DMS 273 treated with DMSO at 0.1 percent for 48 hours (cell line): ENCODE measurements around the gene ARPIN.
"Not testable (repeated sequence)": the region's sequence is repeated elsewhere in the genome, so short reads cannot be mapped to it uniquely, and the experiment has no call there.

Source experiments
- DNase-seq: peaks from one replicate; lab custom pipeline; 2025; lab: John Stamatoyannopoulos, UW

ARPIN gene

DNA sequence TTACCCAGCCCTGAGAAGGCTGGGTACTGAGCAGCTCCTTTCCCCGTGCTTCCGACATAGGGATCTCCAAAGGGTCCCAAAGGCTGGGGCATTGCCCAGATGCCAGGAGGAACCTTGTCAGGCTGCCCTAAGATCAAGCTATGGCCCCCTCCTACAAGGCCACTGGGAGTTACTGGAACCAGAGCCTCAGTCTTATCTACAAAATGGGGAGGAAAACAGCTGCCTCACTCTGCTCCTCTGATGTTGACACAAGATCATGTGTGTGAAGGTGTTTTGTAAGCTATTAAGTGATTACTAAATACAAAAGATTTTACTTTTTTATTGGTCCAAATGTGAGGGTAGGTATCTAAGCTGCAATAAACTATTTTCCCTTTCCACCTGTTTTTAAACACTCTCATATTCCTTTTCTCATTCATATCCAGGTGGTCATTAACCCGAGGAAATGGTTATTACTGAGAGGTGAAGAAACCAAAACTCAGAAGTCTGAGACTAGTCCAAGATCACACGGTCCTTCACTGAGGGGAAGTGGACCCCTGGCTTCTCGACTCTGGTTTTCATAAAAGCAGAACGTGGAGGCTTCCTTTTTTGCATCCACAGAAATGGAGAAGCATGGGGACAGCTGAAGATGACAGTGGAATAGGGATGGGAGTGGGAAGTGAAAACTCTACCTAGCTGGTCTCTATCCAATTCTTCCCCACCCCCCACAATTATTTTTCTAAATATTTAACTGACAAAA is 1.7 kb downstream of the ARPIN start:
- no peak for DNase-seq

- DNase-seq = no peak
Measured at GRCh38 chr15:89909611-89910010, 3.1 kb downstream of the ARPIN start.

GRCh38 chr15:89908226-89908625 is 4.5 kb downstream of the ARPIN start:
- DNase-seq = no peak

GRCh38 chr15:89907289-89907688 is 5.5 kb downstream of the ARPIN start:
- DNase-seq = no peak

- DNase-seq = no peak
Measured at GRCh38 chr15:89905846-89906378, 6.8 kb downstream of the ARPIN start.

GRCh38 chr15:89904519-89904918 is 8.2 kb downstream of the ARPIN start:
- DNase-seq = no peak

DNA sequence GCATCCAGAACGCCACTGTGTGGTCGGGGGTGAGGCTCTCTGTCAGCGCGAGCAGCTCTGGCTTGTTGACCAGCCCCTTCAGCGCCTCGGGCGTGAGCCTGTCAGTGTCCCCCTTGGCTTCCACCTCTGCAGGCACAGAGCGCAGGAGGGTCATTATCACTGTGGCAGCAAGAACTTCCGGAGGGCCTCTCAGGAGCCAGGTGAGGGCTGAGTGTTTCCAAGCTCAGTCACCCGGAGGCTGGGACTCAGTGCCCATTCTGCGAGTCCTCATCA is 9.0 kb downstream of the ARPIN start:
- DNase-seq = no peak

GRCh38 chr15:89903015-89903857 is 9.5 kb downstream of the ARPIN start:
- DNase-seq = no peak

DNA sequence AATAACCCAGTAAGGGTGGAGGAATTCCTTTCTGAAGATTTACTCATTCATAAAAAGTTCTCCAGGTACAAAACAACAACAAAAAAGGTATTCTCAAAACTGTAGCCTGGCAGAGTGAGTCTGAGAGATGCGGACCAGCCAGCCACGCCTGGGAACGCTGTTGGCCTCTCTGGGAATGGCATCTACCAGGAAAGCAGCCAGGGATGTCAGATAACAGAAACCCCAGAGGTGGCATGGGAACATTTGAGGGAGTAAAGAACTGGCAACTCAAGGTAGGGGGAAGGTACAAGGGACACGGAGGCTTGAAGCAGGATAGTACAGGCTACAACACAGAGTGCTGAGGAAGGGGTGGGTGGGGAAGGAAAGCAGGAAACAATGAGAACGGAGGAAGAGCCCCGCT is 11.9 kb downstream of the ARPIN start:
- DNase-seq = no peak

GRCh38 chr15:89899951-89900567 is 12.7 kb downstream of the ARPIN start:
- DNase-seq = no peak

- DNase-seq = no peak
Measured at GRCh38 chr15:89899295-89899945, 13.3 kb downstream of the ARPIN start.

- no peak for DNase-seq
Measured at GRCh38 chr15:89898614-89899294, 14.0 kb downstream of the ARPIN start.

DNA sequence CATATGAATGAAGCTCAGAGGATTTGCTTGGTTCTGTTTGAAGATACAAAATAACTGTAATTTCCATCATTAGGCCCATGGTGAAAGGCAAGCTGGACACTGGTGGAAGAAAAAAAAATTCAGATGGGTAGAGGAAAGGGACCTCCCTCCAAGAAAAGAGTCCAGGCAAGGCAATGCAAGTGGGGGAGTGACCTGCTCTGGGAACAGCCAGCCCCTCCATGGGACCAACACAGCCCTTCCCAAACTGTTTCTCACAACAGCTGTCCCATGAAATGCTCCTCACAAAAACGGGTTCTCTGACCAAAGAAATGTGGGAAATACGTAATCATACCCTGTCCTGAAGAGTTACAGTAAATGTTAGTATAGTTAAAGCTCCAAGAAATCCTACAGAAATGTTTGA is 14.6 kb downstream of the ARPIN start:
- no peak for DNase-seq

DNA sequence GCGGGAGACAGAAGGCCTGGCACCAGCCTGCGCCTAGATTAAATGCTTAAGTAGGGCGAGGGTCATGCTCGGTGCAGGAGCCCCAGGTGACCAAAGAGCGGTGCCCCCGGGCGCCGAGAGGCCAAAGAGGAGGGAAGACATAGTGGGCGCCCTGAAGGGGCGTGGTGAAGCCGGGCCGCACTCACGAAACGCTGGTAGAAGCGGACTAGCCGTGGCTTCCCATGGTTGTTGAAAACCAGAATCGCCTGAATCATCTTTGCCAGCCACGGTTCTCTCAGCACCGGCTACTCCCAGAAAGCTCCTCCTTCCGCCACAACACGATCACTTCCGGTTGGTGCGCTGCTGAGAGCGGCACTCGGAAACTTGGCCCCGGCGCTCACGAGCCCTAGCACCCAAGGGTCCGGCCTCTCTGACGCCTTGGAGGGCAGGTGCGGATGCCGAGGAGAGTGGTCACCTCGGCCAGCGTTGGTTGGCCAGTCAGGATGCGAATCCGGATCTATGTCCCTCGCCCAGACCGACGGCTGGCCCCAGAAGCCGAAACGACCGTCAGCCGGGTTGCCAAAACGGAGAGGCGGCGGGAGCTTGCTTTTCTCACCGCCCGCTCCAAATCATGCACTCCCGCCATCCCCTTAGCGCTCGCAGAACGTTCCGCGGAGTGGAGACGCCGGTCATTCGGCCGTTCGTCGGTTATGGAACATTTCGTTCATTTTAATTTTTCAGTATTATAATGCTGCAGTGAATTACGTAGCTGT is 18.9 kb downstream of the ARPIN start, which contains the start of gene AP3S2:
AP3S2 (minus strand) TSS at position 299 of the 752 bp plus-strand sequence; CDS start at position 254, 45 bp downstream.
- DNase-seq = peak; percentile 61

- DNase-seq = no peak
Measured at GRCh38 chr15:89893027-89893426, 19.7 kb downstream of the ARPIN start.

DNA sequence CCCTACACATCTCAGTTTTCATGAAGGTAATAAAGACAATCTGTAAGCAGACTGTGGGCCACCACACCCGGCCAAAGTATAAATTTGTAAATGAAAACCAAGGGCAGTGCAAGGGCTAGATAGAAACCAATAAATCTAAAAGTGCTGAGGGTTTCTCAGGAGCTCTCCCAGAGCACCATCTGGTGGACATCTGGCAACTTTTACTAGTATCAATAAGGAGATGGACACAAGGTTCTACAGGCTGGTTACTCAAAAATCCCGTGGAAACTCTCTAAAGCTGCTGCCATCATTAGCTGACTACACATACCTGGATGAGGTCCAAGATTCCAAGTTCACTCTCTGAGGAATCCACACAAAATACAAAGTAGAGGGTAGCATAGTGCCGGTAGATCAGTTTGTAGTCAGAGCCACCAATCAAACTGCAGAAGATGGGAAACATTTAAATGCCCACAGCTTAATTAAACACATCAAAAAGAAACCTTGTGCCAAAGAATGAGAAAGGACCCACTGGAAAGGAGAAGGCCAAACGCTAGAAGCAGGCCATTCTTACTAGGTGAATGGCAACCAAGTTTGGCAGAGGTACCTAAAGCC is 24.4 kb downstream of the ARPIN start:
- DNase-seq = peak; percentile 3

- no peak for DNase-seq
Measured at GRCh38 chr15:89885611-89886010, 27.1 kb downstream of the ARPIN start.

DNA sequence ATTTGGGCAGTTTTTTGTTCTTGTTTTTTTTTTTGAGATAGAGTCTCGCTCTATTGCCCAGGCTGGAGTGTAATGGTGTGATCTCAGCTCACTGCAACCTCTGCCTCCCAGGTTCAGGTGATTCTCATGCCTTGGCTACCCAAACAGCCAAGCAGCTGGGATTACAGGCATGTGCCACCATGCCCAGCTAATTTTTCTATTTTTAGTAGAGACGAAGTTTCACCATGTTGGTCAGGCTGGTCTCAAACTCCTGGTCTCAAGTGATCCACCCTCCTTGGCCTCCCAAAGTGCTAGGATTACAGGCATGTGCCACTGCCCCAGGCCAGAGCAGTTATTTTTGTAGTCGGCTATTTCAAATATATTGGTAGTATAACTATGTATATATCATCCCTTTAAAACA is 27.6 kb downstream of the ARPIN start:
- not testable (repeated sequence) for DNase-seq

- no peak for DNase-seq
Measured at GRCh38 chr15:89883518-89883917, 29.2 kb downstream of the ARPIN start.

GRCh38 chr15:89880727-89881126 is 32.0 kb downstream of the ARPIN start:
- no peak for DNase-seq

GRCh38 chr15:89878323-89878722 is 34.4 kb downstream of the ARPIN start:
- no peak for DNase-seq
